T-helper 2 cell (primary cell): ENCODE data around the gene POU3F2.

Experiments
- DNase-seq, 5 experiments: peaks; one replicate each; pipeline versions ENCODE4 v3.0.0 to v3.0.0-alpha.2; 2012 to 2022
- total RNA-seq, 2 donors: gene quantifications; one replicate each; lab custom pipeline; 2026; lab: John Stamatoyannopoulos, UW

The POU3F2 gene
- 0 to 0.34 reads per million in 2 donors for total RNA-seq

DNA sequence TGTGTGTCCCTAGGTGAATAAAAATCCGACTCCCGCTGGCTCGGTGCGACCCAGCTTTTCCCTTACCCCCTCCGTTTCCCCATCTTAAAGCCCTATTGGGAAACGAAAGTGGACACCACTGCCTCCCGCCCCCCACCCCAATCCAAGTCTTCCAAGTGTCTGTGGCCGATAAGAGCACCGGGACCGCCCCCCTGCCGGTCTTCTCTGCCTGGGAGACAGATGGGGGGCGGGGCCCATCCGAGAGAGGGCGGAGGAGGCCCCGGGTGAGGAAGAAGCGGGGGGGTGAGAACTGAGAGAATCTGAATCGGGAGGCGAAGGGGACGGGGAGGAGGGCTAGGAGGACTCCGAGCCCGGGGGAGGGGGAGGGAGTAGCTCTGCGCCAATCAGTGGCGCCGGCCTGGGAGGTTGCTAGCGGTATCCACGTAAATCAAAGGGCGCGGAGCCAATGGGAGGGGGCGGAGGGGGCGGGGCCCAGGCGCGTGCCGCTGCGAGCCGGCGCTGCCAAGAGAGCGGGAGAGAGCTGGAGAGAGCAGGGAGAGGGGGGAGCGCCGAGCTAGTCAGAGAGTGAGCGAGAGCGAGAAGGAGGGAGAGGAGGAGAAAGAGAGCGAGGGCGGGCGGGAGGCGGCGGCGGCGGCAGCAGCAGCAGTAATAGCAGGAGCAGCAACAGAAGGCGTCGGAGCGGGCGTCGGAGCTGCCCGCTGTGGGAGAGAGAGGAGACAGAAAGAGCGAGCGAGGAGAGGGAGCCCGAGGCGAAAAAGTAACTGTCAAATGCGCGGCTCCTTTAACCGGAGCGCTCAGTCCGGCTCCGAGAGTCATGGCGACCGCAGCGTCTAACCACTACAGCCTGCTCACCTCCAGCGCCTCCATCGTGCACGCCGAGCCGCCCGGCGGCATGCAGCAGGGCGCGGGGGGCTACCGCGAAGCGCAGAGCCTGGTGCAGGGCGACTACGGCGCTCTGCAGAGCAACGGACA is at the start of gene POU3F2:
Gene POU3F2 (plus strand): TSS at position 515 of the 972 bp plus-strand sequence. CDS start 300 bp downstream, at position 815.
- peak; percentile 27 to 86 (median 57) for DNase-seq

DNA sequence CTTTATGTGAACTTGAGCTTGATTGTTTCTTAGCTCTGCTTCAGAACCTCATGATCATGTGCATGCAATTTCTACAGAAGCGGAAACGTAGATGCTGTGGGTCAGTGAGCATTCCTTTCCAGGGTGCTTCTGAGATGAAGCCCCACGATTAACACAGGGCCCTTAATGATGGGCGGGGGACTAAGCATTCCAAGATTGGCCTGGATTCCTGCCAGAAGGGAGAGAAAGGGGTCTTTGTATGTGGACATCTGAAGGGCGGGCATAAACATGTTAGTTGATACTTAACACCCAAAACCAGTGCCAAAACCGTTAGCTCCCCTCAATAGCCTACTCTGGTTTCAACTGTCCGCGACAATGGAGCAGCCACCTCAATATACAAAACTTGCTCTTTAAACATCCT is 46.9 kb upstream of the POU3F2 start:
- DNase-seq, result no peak

- no peak for DNase-seq
Observed at GRCh38 chr6:98787961-98788360, 46.4 kb upstream of the POU3F2 start.

- no peak for DNase-seq
Observed at GRCh38 chr6:98794307-98794842, 40.0 kb upstream of the POU3F2 start.

- no peak for DNase-seq
Observed at GRCh38 chr6:98797217-98797994, 37.0 kb upstream of the POU3F2 start.

DNA sequence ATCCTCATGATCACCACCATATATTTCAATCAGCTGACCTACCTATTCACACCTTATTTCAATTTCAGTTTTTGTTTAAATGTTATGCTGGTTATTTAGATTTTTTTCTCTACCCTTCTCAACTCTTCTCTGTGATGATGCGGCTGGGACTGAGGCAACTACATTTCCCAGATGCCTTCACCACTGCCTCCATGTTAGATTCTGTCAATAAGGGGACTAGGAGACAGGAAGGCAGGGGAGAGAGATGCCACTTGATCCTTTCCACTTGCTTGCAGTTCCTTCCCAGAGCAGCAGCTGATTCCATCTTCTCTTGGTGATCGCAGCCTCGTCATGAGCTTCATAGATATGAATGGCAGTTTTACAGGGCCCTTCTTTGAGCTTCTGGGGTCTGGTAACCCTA is 33.5 kb upstream of the POU3F2 start:
- no peak for DNase-seq

GRCh38 chr6:98808541-98809210 is 25.7 kb upstream of the POU3F2 start:
- no peak for DNase-seq

DNA sequence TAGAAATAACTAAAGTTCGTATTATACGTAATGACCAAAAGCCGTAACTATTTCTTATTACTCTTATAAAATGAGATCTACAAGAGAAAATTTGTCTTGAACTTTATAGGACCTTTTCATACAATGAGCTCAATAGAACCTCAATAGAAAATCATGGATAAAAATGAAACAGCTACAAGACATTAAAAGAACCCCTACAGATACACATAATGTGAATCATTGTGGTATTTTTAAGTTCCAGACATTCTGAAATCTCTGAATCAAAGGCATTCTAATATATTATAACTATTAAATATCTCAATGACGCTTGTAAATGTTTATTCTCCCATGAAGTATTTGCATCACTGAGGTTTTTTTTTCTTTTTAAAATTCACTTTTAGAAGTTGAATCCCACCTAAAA is 22.2 kb upstream of the POU3F2 start:
- DNase-seq, result no peak

- no peak for DNase-seq
Observed at GRCh38 chr6:98816799-98817198, 17.6 kb upstream of the POU3F2 start.

GRCh38 chr6:98821756-98822405 is 12.5 kb upstream of the POU3F2 start:
- no peak for DNase-seq

DNA sequence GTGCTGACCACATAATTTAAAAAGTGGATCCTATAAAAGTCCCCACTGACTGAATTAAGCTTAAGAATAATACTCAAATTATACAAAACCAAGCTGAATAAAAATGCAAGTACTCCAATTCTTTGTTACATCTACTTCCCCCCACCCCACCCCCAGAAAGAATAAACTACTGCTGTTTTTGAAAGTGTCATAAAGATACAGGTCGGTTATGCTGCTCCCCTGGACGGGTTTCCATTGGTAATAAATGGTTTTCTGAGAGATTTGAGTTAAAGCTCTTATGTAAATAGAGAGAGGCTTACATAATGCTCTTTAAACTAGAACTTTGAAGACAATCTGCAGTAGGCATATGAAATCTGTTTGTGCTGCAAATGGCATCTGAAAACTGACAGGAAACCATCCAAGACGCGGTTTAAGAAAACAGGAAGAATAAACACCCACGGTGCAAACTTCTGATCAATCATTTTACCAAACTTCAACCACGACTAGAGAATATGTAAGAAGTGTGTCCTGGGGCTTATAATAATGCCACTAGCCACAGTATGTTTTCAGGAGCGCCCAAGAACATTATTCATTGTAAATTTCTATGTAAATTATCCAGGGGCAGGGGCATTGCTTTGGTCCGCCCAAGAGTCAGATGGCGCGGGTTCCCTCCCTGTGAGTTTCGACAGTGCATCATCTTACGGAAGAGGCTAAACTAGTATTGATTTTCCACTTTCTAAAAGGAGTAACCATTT is 10.8 kb upstream of the POU3F2 start:
- no peak for DNase-seq

- DNase-seq, result no peak
Observed at GRCh38 chr6:98824162-98824901, 10.0 kb upstream of the POU3F2 start.

DNA sequence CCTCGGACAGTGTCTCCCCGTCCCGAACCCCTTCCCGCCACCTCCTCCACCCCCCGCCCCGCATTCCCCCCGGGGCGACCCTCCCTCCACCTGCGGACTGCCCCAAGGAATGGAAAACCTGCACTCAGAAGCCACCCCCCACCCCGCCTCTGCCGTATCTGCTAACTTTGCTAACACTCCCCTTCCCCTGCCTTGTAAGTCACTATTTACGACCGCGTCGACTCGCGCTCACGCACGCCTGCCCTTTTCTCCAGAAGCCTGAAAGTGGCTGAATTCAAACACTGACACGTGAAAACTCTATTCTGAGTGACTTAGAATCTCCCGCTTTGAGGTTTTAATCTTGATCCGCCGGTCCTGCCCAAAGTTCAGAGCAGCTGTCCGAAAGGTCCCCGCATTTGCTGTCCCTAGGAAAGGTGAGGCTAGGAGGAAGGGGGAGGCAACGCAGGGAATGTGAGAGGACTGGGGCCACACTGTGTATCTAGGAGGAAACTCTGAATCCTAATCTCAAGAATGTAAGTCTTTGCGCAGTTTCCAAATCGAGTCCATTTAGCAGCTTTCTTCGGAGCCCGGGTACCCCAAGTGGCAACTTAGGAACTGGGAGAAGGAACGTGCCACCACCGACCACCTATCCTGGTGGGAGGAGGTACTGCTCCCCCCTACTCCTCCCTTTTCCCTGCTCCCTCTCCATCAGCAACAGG is 9.3 kb upstream of the POU3F2 start:
- DNase-seq, result no peak

DNA sequence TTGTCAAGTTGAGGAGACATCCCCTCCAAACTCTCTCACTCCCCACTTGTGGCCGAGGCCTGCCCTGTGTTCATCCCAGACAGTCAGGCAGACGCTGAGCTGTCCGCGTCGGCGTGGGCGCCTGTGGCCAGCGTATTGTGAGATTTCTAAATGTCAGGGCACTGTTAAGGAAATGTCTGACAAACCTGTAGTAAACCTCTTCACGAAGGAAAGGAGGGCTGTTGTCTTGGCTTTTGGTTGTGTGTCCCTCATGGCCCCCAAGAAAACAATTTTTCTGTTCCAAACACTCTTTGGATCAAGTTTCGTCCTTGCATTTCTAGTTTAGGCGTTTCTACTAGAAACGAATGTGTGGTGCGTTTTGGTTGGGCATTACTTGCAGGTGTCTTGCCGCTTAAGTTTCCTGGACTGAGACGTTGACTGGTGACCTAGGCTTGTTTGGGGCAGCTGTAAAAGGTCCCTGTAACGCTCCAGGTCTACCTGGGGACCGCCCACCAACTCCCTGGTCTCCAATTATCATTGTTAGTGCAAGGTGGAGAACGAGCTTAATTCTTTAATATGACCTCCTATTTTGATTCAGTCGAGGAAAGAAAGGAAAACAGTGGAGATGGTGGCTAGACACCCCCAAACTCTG is 8.7 kb upstream of the POU3F2 start:
- no peak for DNase-seq

GRCh38 chr6:98827295-98828159 is 6.8 kb upstream of the POU3F2 start:
- no peak for DNase-seq

DNA sequence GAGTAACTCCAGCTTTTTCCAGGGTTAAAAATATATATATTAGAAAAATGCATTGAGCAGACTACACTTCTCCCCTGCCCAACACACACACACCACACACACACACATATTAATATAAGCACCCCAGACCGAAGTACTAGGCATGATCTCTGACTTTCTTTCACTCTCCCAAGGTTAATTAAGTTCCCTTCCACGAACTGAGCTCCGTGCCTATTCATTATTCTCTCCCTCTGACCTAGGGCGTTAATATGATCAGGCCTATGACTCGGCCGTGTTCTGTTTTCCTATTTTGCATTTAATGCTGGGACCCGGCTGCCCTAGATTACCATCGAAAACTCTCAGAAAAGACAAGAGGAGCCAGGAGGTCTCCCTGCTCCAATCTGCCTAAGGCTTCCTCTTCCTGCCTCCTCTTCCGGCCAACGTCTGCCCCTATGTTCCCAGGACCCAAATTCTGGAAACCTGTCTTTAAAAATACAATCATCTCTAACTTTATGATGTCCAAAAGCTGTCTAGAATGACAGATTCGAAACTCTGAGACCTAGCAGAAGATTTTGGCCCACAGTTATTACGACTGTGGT is 6.1 kb upstream of the POU3F2 start:
- no peak for DNase-seq

- no peak for DNase-seq
Observed at GRCh38 chr6:98828941-98829411, 5.4 kb upstream of the POU3F2 start.

- no peak for DNase-seq
Observed at GRCh38 chr6:98830146-98830545, 4.2 kb upstream of the POU3F2 start.
